Cardiac muscle cell (in vitro differentiated cells and primary cell): ENCODE measurements around the gene ZNF467. TPM values are rescaled to one million over a fixed set of nuclear protein-coding genes. Genes with fewer than 3 reads are reported as not detected.

Source experiments
- DNase-seq, 2 donors: peaks; one replicate each; pipeline versions ENCODE4 v3.0.0 to v3.0.0-alpha.2; 2010 to 2017; ENCODE audit warnings: low read depth in 1 of 2, low spot score in 1 of 2
- H3K27ac ChIP-seq: fragments of 200-600 bp; sonication (generic); 2 replicates; pipeline ENCODE4 v1.5.1; 2016
- H3K27me3 ChIP-seq: fragments of 200-600 bp; sonication (generic); 2 replicates; pipeline ENCODE4 v1.6.0; 2016; ENCODE audit warnings: control low read depth
- H3K36me3 ChIP-seq: fragments of 200-600 bp; sonication (generic); 2 replicates; pipeline ENCODE4 v1.5.1; 2016; ENCODE audit warnings: control low read depth
- H3K4me1 ChIP-seq: fragments of 200-600 bp; sonication (generic); 2 replicates; pipeline ENCODE4 v1.8.1; 2017; ENCODE audit warnings: low read depth, mild to moderate bottlenecking, mixed run types
- H3K4me3 ChIP-seq: fragments of 200-600 bp; sonication (generic); 2 replicates; pipeline ENCODE4 v1.5.1; 2016; ENCODE audit warnings: mild to moderate bottlenecking
- H3K9me3 ChIP-seq: fragments of 200-600 bp; sonication (generic); 2 replicates; pipeline ENCODE4 v1.5.1; 2017; ENCODE audit warnings: low read depth, mild to moderate bottlenecking, control low read depth
- polyA plus RNA-seq: library from polyadenylated mRNA; unstranded; fragments of >200 nt; fragmentation: Nextera tagmentation; extraction: Ambion mirVana; gene quantifications from 2 replicates; pipeline ENCODE4 v1.2.1, GENCODE V29; 2016
- total RNA-seq: library from RNA; depleted of rRNA; stranded (reverse); fragments of >200 nt; gene quantifications from 2 replicates; pipeline ENCODE4 v1.2.3, GENCODE V29; 2016
- TF ChIP-seq, protein P1 (sequence below): IDR thresholded peaks from 2 replicates; pipeline ENCODE4 v1.5.1; 2012; ENCODE audit warnings: low read depth, mild to moderate bottlenecking, low read length

The ZNF467 gene
- total and polyA plus RNA-seq, 2 experiments from 2014 or later = 27.7 to 33.7 TPM

DNA sequence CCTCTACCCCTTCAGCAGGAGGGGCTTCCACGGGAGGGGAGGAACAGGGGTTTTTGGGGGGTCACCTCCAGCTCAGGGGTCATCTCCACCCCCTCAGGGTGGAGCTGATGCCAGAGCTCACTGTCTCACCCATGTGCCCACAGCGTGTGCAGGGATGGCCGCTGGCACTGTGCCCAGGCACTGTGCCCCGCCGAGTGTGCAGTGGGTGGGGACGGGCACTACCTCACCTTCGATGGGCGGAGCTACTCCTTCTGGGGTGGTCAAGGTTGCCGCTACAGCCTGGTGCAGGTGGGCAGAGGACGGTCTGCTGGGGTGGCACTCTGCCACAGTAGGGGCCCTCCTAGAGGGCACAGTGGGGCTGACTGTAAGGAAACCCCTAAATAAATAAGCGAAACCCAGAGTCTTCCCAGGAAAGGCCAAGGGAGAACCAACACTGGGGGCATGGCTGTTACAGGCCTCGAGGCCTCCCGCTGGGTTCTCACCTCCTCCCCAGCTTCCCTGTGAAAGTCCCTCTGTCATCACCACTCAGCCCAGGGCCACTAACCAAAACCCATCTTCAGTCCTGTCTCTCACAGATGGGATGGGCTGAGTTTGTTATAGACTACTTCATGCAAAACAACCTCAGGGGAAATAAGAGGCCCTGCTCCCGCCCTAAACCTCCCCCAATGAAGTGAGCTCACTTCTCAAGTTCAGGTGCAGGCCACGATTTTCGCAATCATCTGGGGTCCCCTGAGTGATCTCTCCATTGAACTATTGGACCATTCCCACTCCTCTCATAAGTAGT, 7.4 kb upstream of the ZNF467 start:
- no peak for DNase-seq
- TF ChIP-seq, protein P1, sequence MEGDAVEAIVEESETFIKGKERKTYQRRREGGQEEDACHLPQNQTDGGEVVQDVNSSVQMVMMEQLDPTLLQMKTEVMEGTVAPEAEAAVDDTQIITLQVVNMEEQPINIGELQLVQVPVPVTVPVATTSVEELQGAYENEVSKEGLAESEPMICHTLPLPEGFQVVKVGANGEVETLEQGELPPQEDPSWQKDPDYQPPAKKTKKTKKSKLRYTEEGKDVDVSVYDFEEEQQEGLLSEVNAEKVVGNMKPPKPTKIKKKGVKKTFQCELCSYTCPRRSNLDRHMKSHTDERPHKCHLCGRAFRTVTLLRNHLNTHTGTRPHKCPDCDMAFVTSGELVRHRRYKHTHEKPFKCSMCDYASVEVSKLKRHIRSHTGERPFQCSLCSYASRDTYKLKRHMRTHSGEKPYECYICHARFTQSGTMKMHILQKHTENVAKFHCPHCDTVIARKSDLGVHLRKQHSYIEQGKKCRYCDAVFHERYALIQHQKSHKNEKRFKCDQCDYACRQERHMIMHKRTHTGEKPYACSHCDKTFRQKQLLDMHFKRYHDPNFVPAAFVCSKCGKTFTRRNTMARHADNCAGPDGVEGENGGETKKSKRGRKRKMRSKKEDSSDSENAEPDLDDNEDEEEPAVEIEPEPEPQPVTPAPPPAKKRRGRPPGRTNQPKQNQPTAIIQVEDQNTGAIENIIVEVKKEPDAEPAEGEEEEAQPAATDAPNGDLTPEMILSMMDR = no peak
- Histone ChIP-seq H3K27me3 (no peaks in the 10 kb centered on the region), H3K4me1 (peaks cover 21% of the 10 kb centered on the region), H3K4me3 (no peak overlapping the region), H3K36me3 (no peaks in the 10 kb centered on the region), H3K27ac (no peak overlapping the region), H3K9me3 (no peaks in the 10 kb centered on the region)

DNA sequence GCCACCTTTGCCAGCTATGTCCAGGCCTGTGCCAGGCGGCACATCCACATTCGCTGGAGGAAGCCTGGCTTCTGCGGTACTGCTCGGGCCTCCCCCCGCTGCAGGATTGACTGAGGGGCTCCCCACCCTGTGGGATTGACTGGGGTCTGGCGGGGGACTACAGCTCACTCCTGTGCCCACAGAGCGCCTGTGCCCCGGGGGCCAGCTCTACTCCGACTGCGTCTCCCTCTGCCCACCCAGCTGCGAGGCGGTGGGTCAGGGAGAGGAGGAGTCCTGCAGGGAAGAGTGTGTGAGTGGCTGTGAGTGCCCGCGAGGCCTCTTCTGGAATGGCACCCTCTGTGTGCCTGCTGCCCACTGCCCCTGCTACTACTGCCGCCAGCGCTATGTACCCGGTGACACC, 6.7 kb upstream of the ZNF467 start:
- no peak overlapping the region for H3K27ac ChIP-seq
- TF ChIP-seq, protein P1 = no peak
- no peaks in the 10 kb centered on the region for H3K36me3 ChIP-seq
- DNase-seq = no peak
- H3K4me3 ChIP-seq = no peak overlapping the region
- H3K9me3 ChIP-seq = no peaks in the 10 kb centered on the region
- H3K4me1 ChIP-seq = peaks cover 22% of the 10 kb centered on the region
- H3K27me3 ChIP-seq = no peaks in the 10 kb centered on the region

DNA sequence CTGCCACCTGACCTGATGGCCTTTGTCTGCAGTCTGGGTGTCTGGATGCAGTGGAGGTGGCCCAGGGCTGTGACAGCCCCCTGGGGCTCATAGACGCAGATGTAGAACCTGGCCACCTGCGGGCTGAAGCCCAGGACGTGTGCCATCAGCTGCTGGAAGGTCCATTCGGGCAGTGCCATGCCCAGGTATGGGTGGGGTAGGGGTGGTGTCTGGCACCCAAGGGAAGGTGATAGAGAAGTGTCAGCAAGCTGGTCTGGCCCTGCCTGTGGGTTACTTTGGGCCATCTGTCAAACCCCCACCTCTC, 6.1 kb upstream of the ZNF467 start:
- Histone ChIP-seq H3K4me3 (no peak overlapping the region), H3K27me3 (no peaks in the 10 kb centered on the region), H3K36me3 (no peaks in the 10 kb centered on the region), H3K27ac (no peak overlapping the region), H3K9me3 (no peaks in the 10 kb centered on the region), H3K4me1 (peaks cover 22% of the 10 kb centered on the region)
- DNase-seq = no peak
- TF ChIP-seq, protein P1 = no peak

DNA sequence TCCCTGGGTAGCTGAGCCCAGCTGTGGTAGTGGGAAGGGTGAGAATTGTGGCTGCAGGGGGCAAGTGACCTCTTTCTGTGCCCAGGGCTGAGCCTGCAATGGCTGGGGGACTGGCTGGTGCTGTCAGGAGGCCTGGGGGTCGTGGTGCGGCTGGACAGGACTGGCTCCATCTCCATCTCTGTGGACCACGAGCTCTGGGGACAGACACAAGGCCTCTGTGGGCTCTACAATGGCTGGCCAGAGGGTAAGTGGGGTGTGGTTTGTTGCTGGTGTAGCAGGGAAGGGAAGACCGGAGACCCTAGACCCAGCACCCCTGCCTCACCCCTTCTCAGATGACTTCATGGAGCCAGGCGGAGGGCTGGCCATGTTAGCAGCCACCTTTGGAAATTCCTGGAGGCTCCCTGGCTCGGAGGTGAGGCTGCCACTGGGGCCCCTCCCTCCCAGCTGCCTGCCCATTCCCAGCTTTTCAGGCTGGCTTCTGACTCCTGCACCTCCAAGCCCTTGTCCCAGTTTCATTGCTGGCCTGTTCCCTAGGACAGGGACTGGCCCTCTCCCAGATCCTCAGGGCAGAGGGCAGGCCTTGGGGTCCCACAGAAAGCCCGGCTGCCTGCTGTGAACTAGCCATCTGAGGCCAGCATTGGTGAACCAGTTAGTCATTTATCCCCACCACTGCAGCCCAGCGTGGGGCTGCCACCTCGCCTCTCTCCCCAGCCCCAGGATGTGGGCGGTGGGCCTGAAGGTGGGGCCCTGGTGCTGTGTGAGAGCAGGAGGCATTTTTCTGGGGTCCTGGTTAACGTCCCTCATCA, 5.5 kb upstream of the ZNF467 start:
- no peaks in the 10 kb centered on the region for H3K36me3 ChIP-seq
- peak in 1 of 2 donors; percentile 58 for DNase-seq
- H3K27ac ChIP-seq = no peak overlapping the region
- no peak overlapping the region for H3K4me3 ChIP-seq
- TF ChIP-seq, protein P1 = no peak
- H3K27me3 ChIP-seq = no peaks in the 10 kb centered on the region
- H3K9me3 ChIP-seq = no peaks in the 10 kb centered on the region
- peaks cover 22% of the 10 kb centered on the region for H3K4me1 ChIP-seq

DNA sequence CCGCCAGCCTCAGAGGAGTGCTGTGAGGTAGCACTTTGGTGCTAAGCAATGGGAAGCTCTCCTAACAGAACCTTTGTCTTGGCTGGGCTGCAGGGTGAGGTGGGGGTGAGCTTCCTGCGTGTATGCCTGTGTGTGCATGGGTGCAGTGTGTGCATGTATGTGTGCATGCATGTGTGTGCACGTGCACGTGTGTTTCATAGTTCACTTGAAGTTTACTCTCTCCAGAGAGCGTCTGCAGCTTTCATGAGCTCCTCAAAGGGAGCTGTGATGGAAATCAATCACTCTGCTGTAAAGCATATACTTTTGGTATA, 4.9 kb upstream of the ZNF467 start:
- no peak for DNase-seq
- TF ChIP-seq, protein P1 = no peak
- Histone ChIP-seq H3K27ac (no peak overlapping the region), H3K27me3 (no peaks in the 10 kb centered on the region), H3K4me3 (no peak overlapping the region), H3K9me3 (no peaks in the 10 kb centered on the region), H3K4me1 (peaks cover 22% of the 10 kb centered on the region), H3K36me3 (no peaks in the 10 kb centered on the region)
